Mesothelial cell of epicardium (in vitro differentiated cells): ENCODE data around the gene CCDC88C. TPM values are rescaled to one million over a fixed set of nuclear protein-coding genes. Genes with fewer than 3 reads are reported as not detected.

Experiments
- DNase-seq, 2 experiments: peaks; one replicate each; pipeline ENCODE4 v3.0.0; 2021; ENCODE audit warnings: low spot score in 2 of 2; ENCODE audit not compliant: unreplicated experiment in 2 of 2
- H3K27ac Mint-ChIP-seq: 2 replicates; pipeline ENCODE4 v1.8.0; 2021; ENCODE audit warnings: mixed read lengths
- H3K27me3 Mint-ChIP-seq: 2 replicates; pipeline ENCODE4 v1.8.0; 2021; ENCODE audit warnings: low read depth, mixed read lengths
- H3K36me3 Mint-ChIP-seq: 2 replicates; pipeline ENCODE4 v1.8.0; 2021; ENCODE audit warnings: mixed read lengths
- H3K4me1 Mint-ChIP-seq: 2 replicates; pipeline ENCODE4 v1.8.0; 2021; ENCODE audit warnings: mixed read lengths
- H3K4me3 Mint-ChIP-seq: 2 replicates; pipeline ENCODE4 v1.8.0; 2021; ENCODE audit warnings: mild to moderate bottlenecking, moderate library complexity, mixed read lengths
- H3K9me3 Mint-ChIP-seq: 2 replicates; pipeline ENCODE4 v1.8.0; 2021; ENCODE audit warnings: mixed read lengths
- CTCF ChIP-seq: fragments of 200-600 bp; sonication (generic); IDR thresholded peaks from one replicate; pipeline ENCODE4 v1.5.0; 2021; ENCODE audit warnings: antibody characterized with exemption; ENCODE audit not compliant: unreplicated experiment
- total RNA-seq: library from RNA; stranded (reverse); gene quantifications from 3 replicates; pipeline ENCODE4 v1.2.1, GENCODE V29; 2021

The CCDC88C gene
- total RNA-seq, 1 donor from 2014 or later: 23.7 TPM

DNA sequence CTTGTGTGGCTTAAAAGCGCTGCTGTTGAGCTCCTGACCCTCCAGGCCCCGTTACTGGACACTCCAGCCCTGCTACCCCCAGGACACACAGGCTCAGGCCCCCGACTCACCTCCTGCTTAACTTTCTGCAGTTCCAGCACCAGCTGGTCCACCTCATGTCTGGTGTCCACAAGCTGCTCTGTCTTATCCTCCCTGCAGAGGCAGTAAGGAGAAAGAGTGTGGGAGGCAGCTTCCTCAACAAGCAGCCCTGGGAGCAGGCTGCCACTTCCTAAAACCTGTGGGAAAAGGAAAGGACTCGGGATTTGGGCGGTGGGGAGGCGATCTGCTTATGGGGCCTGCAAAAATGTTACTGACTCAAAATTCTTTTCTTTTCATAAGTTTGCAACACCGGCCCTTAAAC lies 79.2 kb downstream of the CCDC88C start:
- Mint-ChIP-seq H3K4me3 (no peak overlapping the region), H3K4me1 (peaks cover 15% of the 10 kb centered on the region), H3K27me3 (peaks cover 4% of the 10 kb centered on the region), H3K36me3 (peaks cover 7% of the 10 kb centered on the region), H3K9me3 (no peaks in the 10 kb centered on the region), H3K27ac (no peak overlapping the region)
- no peak for TF ChIP-seq CTCF
- DNase-seq: no peak

GRCh38 chr14:91337699-91338335 lies 79.8 kb downstream of the CCDC88C start:
- no peak for DNase-seq
- Mint-ChIP-seq H3K27ac (no peak overlapping the region), H3K9me3 (no peaks in the 10 kb centered on the region)

GRCh38 chr14:91336093-91336450 lies 81.5 kb downstream of the CCDC88C start:
- Mint-ChIP-seq H3K27me3 (peaks cover 5% of the 10 kb centered on the region), H3K9me3 (no peaks in the 10 kb centered on the region), H3K27ac (no peak overlapping the region), H3K4me3 (no peak overlapping the region), H3K4me1 (peaks cover 15% of the 10 kb centered on the region), H3K36me3 (peaks cover 7% of the 10 kb centered on the region)
- no peak for DNase-seq
- TF ChIP-seq CTCF: no peak

More at GRCh38 chr14:91337699-91338335, 79.8 kb downstream of the CCDC88C start:
- H3K4me1 Mint-ChIP-seq: peaks cover 15% of the 10 kb centered on the region
- peaks cover 7% of the 10 kb centered on the region for H3K36me3 Mint-ChIP-seq
- no peak overlapping the region for H3K4me3 Mint-ChIP-seq
- no peak for TF ChIP-seq CTCF
- peaks cover 4% of the 10 kb centered on the region for H3K27me3 Mint-ChIP-seq

- no peak overlapping the region for H3K27ac Mint-ChIP-seq
- peaks cover 20% of the 10 kb centered on the region for H3K4me1 Mint-ChIP-seq
Observed at GRCh38 chr14:91335191-91336092, 82.2 kb downstream of the CCDC88C start.

DNA sequence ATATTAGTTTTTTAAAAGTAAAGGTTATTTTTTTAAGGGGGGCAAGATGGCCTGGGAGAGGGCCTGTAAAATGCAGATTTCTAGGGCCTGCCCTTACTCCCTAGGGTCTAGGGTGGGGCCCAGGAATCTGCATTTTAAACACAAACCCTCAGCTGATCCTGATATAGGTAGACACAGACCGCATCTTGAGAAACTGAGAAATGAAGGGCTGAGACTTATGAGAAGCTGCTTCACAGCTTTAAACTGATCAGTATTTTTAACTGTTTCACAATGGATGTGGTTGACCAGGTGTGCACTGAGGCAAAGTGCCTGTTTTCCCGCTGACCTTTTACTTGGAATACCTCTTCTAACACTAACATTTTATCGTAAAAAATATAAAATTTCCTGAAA lies 84.0 kb downstream of the CCDC88C start:
- no peak for TF ChIP-seq CTCF
- Mint-ChIP-seq H3K4me1 (peaks cover 20% of the 10 kb centered on the region), H3K27ac (no peak overlapping the region), H3K9me3 (no peaks in the 10 kb centered on the region), H3K36me3 (peaks cover 3% of the 10 kb centered on the region), H3K27me3 (peaks cover 12% of the 10 kb centered on the region), H3K4me3 (no peak overlapping the region)
- DNase-seq: no peak

More at GRCh38 chr14:91335191-91336092, 82.2 kb downstream of the CCDC88C start:
- no peak for DNase-seq
- H3K4me3 Mint-ChIP-seq: no peak overlapping the region
- H3K36me3 Mint-ChIP-seq: peaks cover 7% of the 10 kb centered on the region
- peaks cover 9% of the 10 kb centered on the region for H3K27me3 Mint-ChIP-seq
- no peak for TF ChIP-seq CTCF
- no peaks in the 10 kb centered on the region for H3K9me3 Mint-ChIP-seq
